ENCODE results near the gene RFWD3. TPM values are rescaled to one million over a fixed set of nuclear protein-coding genes. Genes with fewer than 3 reads are reported as not detected.

The RFWD3 gene
- total and polyA plus RNA-seq, 8 donors: 4.1 to 65.6 (median 12.5) TPM

DNA sequence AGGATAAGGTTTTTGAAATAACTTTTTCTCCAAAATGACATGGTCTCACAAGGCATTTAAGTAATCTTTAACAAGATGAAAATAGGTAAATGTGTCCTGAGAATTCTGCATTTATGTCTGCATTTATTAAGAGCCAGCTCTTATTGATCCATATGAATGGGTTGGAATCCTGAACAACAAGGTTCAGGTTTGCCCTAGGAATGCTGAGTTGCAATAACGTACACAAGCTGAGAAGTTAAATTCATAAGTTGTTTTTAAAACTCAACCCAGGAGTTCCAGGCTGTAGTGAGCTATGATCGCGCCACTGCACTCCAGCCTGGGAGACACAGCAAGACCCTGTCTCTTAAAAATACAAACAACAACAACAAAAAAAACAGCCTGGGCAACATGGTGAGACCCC lies 87.8 kb downstream of the RFWD3 start:
- H3K9me3 ChIP-seq: no peaks in the 10 kb centered on the region
- H3K27ac ChIP-seq: no peak overlapping the region
- no peak for DNase-seq
- H3K36me3 ChIP-seq: no peaks in the 10 kb centered on the region
- H3K4me3 ChIP-seq: no peak overlapping the region
- intact Hi-C loops (cut with DNase I; ENCODE audit: low total_unique reads): no loop called here
- no peaks in the 10 kb centered on the region for H3K27me3 ChIP-seq
- WGBS, 5 donors: 92 to 98% (median 93%) methylated on average over 3 of the region's 3 CpGs
- H3K4me1 ChIP-seq: peaks cover 4 to 44% (median 24%) of the 10 kb centered on the region in 4 donors
- no peak for TF ChIP-seq POLR2A (IDR thresholded peaks at IDR 0.05)
- no peak for TF ChIP-seq POLR2AphosphoS5 (IDR thresholded peaks at IDR 0.05)
- TF ChIP-seq EP300 (IDR thresholded peaks at IDR 0.05): no peak
- TF ChIP-seq CTCF (IDR thresholded peaks at IDR 0.05): no peak

DNA sequence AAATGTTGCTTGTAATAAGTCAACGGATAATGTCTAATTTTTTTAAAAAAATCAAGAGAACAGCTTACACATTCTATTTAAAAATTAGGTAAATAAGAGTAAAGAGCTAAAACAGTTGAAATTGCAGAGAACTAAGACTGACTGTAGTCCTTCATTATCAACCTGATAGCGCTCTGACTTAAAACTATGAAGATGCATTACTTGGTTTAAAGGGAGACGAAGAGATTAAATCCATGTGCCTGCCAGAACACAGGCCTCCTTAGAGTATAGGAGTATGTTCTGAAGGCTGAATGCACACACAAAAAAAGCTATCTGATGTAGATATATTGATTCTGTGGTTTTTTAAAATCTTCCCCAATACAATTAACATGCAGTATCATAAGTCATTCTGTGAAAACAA lies 88.2 kb downstream of the RFWD3 start:
- WGBS, 5 donors: 81 to 91% (median 89%) methylated on average over 3 of the region's 3 CpGs
- DNase-seq: no peak
- no peak overlapping the region for H3K27ac ChIP-seq
- TF ChIP-seq EP300 (IDR thresholded peaks at IDR 0.05) (no peak), CTCF (IDR thresholded peaks at IDR 0.05) (no peak), POLR2AphosphoS5 (IDR thresholded peaks at IDR 0.05) (no peak), POLR2A (IDR thresholded peaks at IDR 0.05) (no peak)
- intact Hi-C loops (cut with DNase I; ENCODE audit: low total_unique reads): no loop called here
- no peak overlapping the region for H3K4me3 ChIP-seq
- H3K9me3 ChIP-seq: no peaks in the 10 kb centered on the region
- peaks cover 4 to 43% (median 24%) of the 10 kb centered on the region in 4 donors for H3K4me1 ChIP-seq
- no peaks in the 10 kb centered on the region for H3K36me3 ChIP-seq
- no peaks in the 10 kb centered on the region for H3K27me3 ChIP-seq

DNA sequence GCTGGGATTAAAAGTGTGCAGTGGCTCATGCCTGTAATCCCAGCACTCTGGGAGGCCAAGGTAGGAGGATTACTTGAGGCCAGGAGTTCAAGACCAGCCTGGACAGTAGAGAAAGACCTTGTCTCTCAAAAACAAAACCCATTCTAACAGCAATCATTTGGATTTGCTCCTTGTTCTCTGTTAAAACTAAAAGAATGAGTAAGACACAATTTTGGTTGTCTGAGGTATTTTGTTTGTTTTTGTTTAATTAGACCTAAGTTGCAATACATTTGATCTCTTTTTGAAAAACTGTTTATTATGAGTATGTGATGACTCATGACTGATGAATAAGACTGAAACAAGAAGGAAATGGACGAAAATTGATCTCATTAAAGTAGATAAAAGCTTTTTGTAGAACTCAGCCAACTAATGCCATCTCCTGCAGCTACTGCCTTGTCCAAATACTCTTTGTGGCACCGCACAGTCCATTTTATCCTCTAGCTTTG lies 88.8 kb downstream of the RFWD3 start:
- peaks cover under 1 to 38% (median 22%) of the 10 kb centered on the region in 4 donors for H3K4me1 ChIP-seq
- intact Hi-C loops (cut with DNase I; ENCODE audit: low total_unique reads): no loop called here
- H3K9me3 ChIP-seq: no peaks in the 10 kb centered on the region
- TF ChIP-seq EP300 (IDR thresholded peaks at IDR 0.05): no peak
- DNase-seq: no peak
- H3K36me3 ChIP-seq: no peaks in the 10 kb centered on the region
- H3K27ac ChIP-seq: no peak overlapping the region
- 51 to 56% (median 53%) methylated on average over 2 of the region's 2 CpGs for WGBS, 5 donors
- H3K4me3 ChIP-seq: no peak overlapping the region
- H3K27me3 ChIP-seq: no peaks in the 10 kb centered on the region

- H3K27ac ChIP-seq: no peak overlapping the region
- intact Hi-C loops (cut with DNase I; ENCODE audit: low total_unique reads): no loop called here
- DNase-seq: no peak
- H3K4me1 ChIP-seq: peaks cover 4 to 44% (median 22%) of the 10 kb centered on the region in 4 donors
- WGBS, 5 donors: 93 to 97% (median 93%) methylated on average over 12 of the region's 12 CpGs
- H3K9me3 ChIP-seq: no peaks in the 10 kb centered on the region
- no peak overlapping the region for H3K4me3 ChIP-seq
- no peaks in the 10 kb centered on the region for H3K36me3 ChIP-seq
- no peaks in the 10 kb centered on the region for H3K27me3 ChIP-seq
- TF ChIP-seq EP300 (IDR thresholded peaks at IDR 0.05) (no peak), POLR2AphosphoS5 (IDR thresholded peaks at IDR 0.05) (no peak), CTCF (IDR thresholded peaks at IDR 0.05) (no peak), POLR2A (IDR thresholded peaks at IDR 0.05) (no peak)
Measured at GRCh38 chr16:74575807-74576643, 90.7 kb downstream of the RFWD3 start.

Data from stomach (tissue), 9 donors.